ENCODE results near the gene FBLN7. TPM values are rescaled to one million over a fixed set of nuclear protein-coding genes. Genes with fewer than 3 reads are reported as not detected.

Gene FBLN7
- total RNA-seq, 1 donor from 2014 or later = 1.2 TPM

DNA sequence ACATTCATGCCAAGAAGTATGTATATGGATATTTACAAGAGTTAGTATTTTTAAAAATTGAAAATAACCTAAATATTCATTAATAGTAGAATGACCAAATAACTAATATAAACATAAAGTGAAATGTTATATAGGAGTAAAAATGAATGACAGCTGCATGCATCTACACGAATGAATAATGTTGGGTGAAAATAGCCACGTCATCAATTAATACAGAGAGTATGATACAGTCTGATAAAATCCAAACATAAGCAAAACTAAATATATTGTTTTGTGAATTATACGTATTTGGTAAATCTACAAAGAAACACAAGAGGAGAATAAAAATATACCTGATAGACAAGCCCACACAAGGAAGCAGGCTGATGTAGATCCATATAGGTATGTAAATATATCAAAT, 92.2 kb downstream of the FBLN7 start:
- DNase-seq (ENCODE audit: low spot score) = no peak

Other genes starting within 250 kb of the FBLN7 start
- 8.4 TPM for gene MERTK, start 239.8 kb upstream of the FBLN7 start, total RNA-seq (ENCODE audit: insufficient read depth, low replicate concordance)
- 108 TPM for gene TMEM87B, start 83.1 kb upstream of the FBLN7 start, total RNA-seq (ENCODE audit: insufficient read depth, low replicate concordance)
- 5.1 TPM for gene ZC3H8, start 116.7 kb downstream of the FBLN7 start, total RNA-seq (ENCODE audit: insufficient read depth, low replicate concordance)
- gene ZC3H6, start 137.2 kb downstream of the FBLN7 start, total RNA-seq (ENCODE audit: insufficient read depth, low replicate concordance) = 9.1 TPM